SK-N-SH (cell line): ENCODE measurements around the gene PARP9.

Experiments
- CHD2 ChIP-seq: fragments of 150-350 bp; IDR thresholded peaks from 2 replicates; pipeline ENCODE4 v1.6.1; 2018; ENCODE audit warnings: low read length; ENCODE audit not compliant: partially characterized antibody
- EP300 ChIP-seq, 2 experiments: IDR thresholded peaks; 2 replicates each; pipeline versions ENCODE4 v1.4.0 to v1.6.1; 2012; ENCODE audit warnings: borderline replicate concordance in 1 of 2, low read depth in 1 of 2, low read length in 1 of 2
- EZH2phosphoT487 ChIP-seq: fragments of 200-600 bp; sonication (generic); IDR thresholded peaks from 2 replicates; pipeline ENCODE4 v1.6.1; 2017; ENCODE audit warnings: low read depth, mixed run types, mild to moderate bottlenecking, antibody characterized with exemption, moderate library complexity, borderline replicate concordance
- FOXM1 ChIP-seq: IDR thresholded peaks from 2 replicates; pipeline ENCODE4 v1.4.0; 2012; ENCODE audit warnings: low read depth, mild to moderate bottlenecking
- JUND ChIP-seq: IDR thresholded peaks from 2 replicates; pipeline ENCODE4 v1.4.0; 2012
- MXI1 ChIP-seq: IDR thresholded peaks from 2 replicates; pipeline ENCODE4 v1.6.1; 2012; ENCODE audit warnings: mild to moderate bottlenecking, low read depth, low read length, improper control_type of control experiment
- POLR2AphosphoS5 ChIP-seq: IDR thresholded peaks from 2 replicates; pipeline ENCODE4 v1.6.1; 2012; ENCODE audit warnings: low read depth, low read length
- RCOR1 ChIP-seq: fragments of 150-350 bp; IDR thresholded peaks from 2 replicates; pipeline ENCODE4 v1.6.1; 2017; ENCODE audit warnings: antibody characterized with exemption, low read length
- SIN3A ChIP-seq: IDR thresholded peaks from 2 replicates; pipeline ENCODE4 v1.6.1; 2012; ENCODE audit warnings: low read depth, mild to moderate bottlenecking, low read length, moderate library complexity, borderline replicate concordance
- TF ChIP-seq, protein P1 (sequence below): fragments of 200-600 bp; sonication (generic); IDR thresholded peaks from 2 replicates; pipeline ENCODE4 v1.6.1; 2017; ENCODE audit warnings: antibody characterized with exemption, mild to moderate bottlenecking, moderate library complexity

DNA sequence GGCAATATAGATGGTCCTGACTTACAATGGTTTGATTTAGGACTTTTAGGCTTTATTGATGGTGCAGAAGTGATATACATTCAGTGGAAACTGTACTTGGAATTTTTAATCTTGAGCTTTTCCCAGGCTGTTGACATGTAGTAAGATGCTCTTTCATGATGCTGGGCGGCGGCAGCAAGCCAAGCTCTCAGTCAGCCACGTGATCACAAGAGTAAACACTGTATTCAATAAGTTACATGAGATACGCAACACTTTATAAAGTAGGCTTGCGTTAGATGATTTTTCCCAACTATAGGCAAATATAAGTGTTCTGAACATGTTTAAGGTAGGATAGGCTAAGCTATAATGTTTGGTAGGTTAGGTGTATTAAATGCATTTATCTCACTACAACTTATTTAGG is 17.9 kb downstream of the PARP9 start:
- TF ChIP-seq SIN3A (no peak), RCOR1 (no peak), MXI1 (no peak), JUND (no peak), EZH2phosphoT487 (no peak), FOXM1 (no peak), CHD2 (no peak), POLR2AphosphoS5 (no peak), EP300 (IDR thresholded peaks at IDR 0.05; ENCODE audit: borderline replicate concordance in 1 of 2, low read depth in 1 of 2, low read length in 1 of 2) (no peak)
- TF ChIP-seq, protein P1, sequence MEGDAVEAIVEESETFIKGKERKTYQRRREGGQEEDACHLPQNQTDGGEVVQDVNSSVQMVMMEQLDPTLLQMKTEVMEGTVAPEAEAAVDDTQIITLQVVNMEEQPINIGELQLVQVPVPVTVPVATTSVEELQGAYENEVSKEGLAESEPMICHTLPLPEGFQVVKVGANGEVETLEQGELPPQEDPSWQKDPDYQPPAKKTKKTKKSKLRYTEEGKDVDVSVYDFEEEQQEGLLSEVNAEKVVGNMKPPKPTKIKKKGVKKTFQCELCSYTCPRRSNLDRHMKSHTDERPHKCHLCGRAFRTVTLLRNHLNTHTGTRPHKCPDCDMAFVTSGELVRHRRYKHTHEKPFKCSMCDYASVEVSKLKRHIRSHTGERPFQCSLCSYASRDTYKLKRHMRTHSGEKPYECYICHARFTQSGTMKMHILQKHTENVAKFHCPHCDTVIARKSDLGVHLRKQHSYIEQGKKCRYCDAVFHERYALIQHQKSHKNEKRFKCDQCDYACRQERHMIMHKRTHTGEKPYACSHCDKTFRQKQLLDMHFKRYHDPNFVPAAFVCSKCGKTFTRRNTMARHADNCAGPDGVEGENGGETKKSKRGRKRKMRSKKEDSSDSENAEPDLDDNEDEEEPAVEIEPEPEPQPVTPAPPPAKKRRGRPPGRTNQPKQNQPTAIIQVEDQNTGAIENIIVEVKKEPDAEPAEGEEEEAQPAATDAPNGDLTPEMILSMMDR: no peak
